GM15510 (cell line): ENCODE measurements around the gene RAB6B.

Source experiments
- POLR2A ChIP-seq: IDR thresholded peaks from 3 replicates; pipeline ENCODE4 v1.6.1; 2011; ENCODE audit warnings: borderline replicate concordance; ENCODE audit not compliant: insufficient read length; ENCODE audit errors: extremely low read depth

The RAB6B gene

GRCh38 chr3:133934996-133935842 is 39.5 kb upstream of the RAB6B start:
- TF ChIP-seq POLR2A = no peak

GRCh38 chr3:133934073-133934970 is 38.6 kb upstream of the RAB6B start:
- TF ChIP-seq POLR2A = no peak

- TF ChIP-seq POLR2A = no peak
These were observed 37.7 kb upstream of the RAB6B start for GRCh38 chr3:133933097-133934024.

GRCh38 chr3:133932009-133932408 is 36.3 kb upstream of the RAB6B start:
- no peak for TF ChIP-seq POLR2A

GRCh38 chr3:133931084-133931483 is 35.4 kb upstream of the RAB6B start:
- no peak for TF ChIP-seq POLR2A

GRCh38 chr3:133930341-133930933 is 34.8 kb upstream of the RAB6B start:
- TF ChIP-seq POLR2A = no peak

- no peak for TF ChIP-seq POLR2A
These were observed 33.4 kb upstream of the RAB6B start for GRCh38 chr3:133928903-133929607.

- TF ChIP-seq POLR2A = no peak
These were observed 32.6 kb upstream of the RAB6B start for GRCh38 chr3:133928136-133928893.

GRCh38 chr3:133927540-133928066 is 31.9 kb upstream of the RAB6B start:
- no peak for TF ChIP-seq POLR2A

GRCh38 chr3:133926736-133927539 is 31.3 kb upstream of the RAB6B start:
- TF ChIP-seq POLR2A = no peak

GRCh38 chr3:133925960-133926735 is 30.5 kb upstream of the RAB6B start:
- TF ChIP-seq POLR2A = no peak

- TF ChIP-seq POLR2A = no peak
These were observed 28.4 kb upstream of the RAB6B start for GRCh38 chr3:133924041-133924440.

GRCh38 chr3:133921592-133921991 is 25.9 kb upstream of the RAB6B start:
- TF ChIP-seq POLR2A = no peak
